Heart left ventricle (tissue), 16 donors: ENCODE results near the gene CRYAB. TPM values are rescaled to one million over a fixed set of nuclear protein-coding genes. Genes with fewer than 3 reads are reported as not detected.

Experiments used
- ATAC-seq, 4 donors: fragments of 200-7000 bp; cut with Tn5 transposase; one replicate each; pipeline ENCODE4 v1.9.1; 2020 to 2022; ENCODE audit warnings: moderate library complexity in 4 of 4, mild to moderate bottlenecking in 3 of 4, moderate number of reproducible peaks in 1 of 4
- DNase-seq, 5 donors: peaks; one replicate each; pipeline ENCODE4 v3.0.0-alpha.2; 2020
- H3K27ac ChIP-seq, 12 donors: fragments of 200-600 bp; sonication (generic) in 4 of 12; one replicate each; pipeline versions ENCODE4 v1.5.0 to v1.8.0; 2016 to 2022; ENCODE audit warnings: mild to moderate bottlenecking in 2 of 12
- H3K27me3 ChIP-seq, 9 donors: fragments of 200-600 bp; sonication (generic) in 2 of 9; one replicate each; pipeline versions ENCODE4 v1.5.1 to v1.8.0; 2016 to 2022; ENCODE audit warnings: mild to moderate bottlenecking in 3 of 9
- H3K36me3 ChIP-seq, 9 donors: fragments of 200-600 bp; sonication (generic) in 2 of 9; one replicate each; pipeline versions ENCODE4 v1.5.0 to v1.8.0; 2018 to 2022; ENCODE audit warnings: mild to moderate bottlenecking in 2 of 9
- H3K4me1 ChIP-seq, 12 donors: fragments of 200-600 bp; sonication (generic) in 4 of 12; one replicate each; pipeline versions ENCODE4 v1.5.0 to v1.8.0; 2016 to 2022; ENCODE audit warnings: mild to moderate bottlenecking in 3 of 12
- H3K4me3 ChIP-seq, 12 donors: fragments of 200-600 bp; sonication (generic) in 4 of 12; one replicate each; pipeline versions ENCODE4 v1.5.0 to v1.8.0; 2017 to 2022; ENCODE audit warnings: mild to moderate bottlenecking in 9 of 12, moderate library complexity in 4 of 12
- H3K9me3 ChIP-seq, 12 donors: fragments of 200-600 bp; sonication (generic) in 4 of 12; one replicate each; pipeline versions ENCODE4 v1.5.0 to v1.8.0; 2016 to 2022; ENCODE audit warnings: mild to moderate bottlenecking in 1 of 12
- CTCF ChIP-seq, 12 donors: fragments of 200-600 bp; sonication (generic) in 4 of 12; IDR thresholded peaks; one replicate each; pipeline versions ENCODE4 v1.5.0 to v1.8.0; 2018 to 2022; ENCODE audit warnings: antibody characterized with exemption in 12 of 12, mild to moderate bottlenecking in 5 of 12
- POLR2A ChIP-seq, 2 donors: fragments of 450-650 bp; IDR thresholded peaks; one replicate each; pipeline ENCODE4 v1.6.1; 2017; ENCODE audit warnings: antibody characterized with exemption in 2 of 2, mild to moderate bottlenecking in 2 of 2, moderate library complexity in 2 of 2
- WGBS, 4 donors: extraction: QIAGEN DNeasy Blood & Tissue Kit in 2 of 4; methylation state at CpG; one replicate each; pipeline versions ENCODE4 v1.1.5 to v1.1.7; 2013 to 2018; 5-methylcytosine and 5-hydroxymethylcytosine counted together
- intact Hi-C, 10 donors: fragments of 100-400 bp; cut with DNase I; formaldehyde crosslinking; loops; one replicate each; pipeline versions ENCODE4 v1.11.1 to v1.14.2; 2022
- polyA plus RNA-seq, 2 donors: library from polyadenylated mRNA; stranded (reverse); fragments of 200-250 nt; gene quantifications; one replicate each; pipeline ENCODE4 v1.2.3, GENCODE V29; 2013
- total RNA-seq, 9 donors: library from RNA; depleted of rRNA in 2 of 9; stranded (reverse); fragments of >200 nt in 2 of 9; fragmentation: NEBNext Ultra II Directional in 3 of 9; extraction: Animal tissue kit (Norgen Biotek cat#: 25700) in 3 of 9; gene quantifications; one replicate each; pipeline versions ENCODE4 v1.1.0 to v1.2.4, GENCODE V29; 2016 to 2023
- donor health status: ischemic (EF 13 %, LVEDD 7.1; RV severe dilation, severe dysfunction).
- donor health status: healthy with polysubstance abuse.
- donor health status: DM: no; HTN: yes; CAD: no.
- donor health status: DM: no; HTN: no; CAD: no.
- donor health status: ischemic (EF 25% LVEDD 6.9; RV normal size, moderate dysfunction).
- donor health status: ischemic (EF 25% LVEDD 5.7; RV mildly dilated, moderate dysfunction).
- donor health status: healthy.
- donor health status: DM: yes; HTN: yes; CAD: no.
- donor health status: ischemic (EF 35%, LVEDD 5.7; RV mildly dilated, moderate dysfunction).
- donor health status: nonischemic (EF 11% LVEDD 7.7; RV severe dilation, severe dysfunction).
- donor health status: DM: yes; HTN: yes; CAD: no.
- donor health status: PGD.
- donor health status: ischemic (EF 29% LVEDD 5.4; RV normal size, mild dysfunction).
- donor health status: nonischemic (EF 23%, LVEDD 6.1; RV moderate dilation, normal function).

Gene CRYAB
- total and polyA plus RNA-seq, 11 donors = 4,504 to 20,720 (median 8,477) TPM

DNA sequence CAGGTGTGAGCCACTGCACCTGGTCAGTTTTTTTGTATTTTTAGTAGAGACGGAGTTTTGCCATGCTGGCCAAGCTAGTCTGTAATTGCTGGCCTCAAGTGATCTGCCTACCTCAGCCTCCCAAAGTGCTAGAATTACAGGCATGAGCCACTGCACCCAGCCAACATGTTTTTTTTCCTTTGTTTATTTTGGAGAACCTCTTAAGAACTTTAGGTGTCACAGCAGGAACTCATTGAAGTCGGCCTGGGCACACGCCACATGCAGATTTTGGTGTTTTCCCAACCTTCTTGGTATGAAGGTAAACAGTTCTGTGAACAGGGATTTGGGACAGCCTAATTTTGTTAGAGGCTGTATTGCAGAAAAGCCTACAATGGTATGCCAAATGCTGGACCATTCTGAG, 34.9 kb upstream of the CRYAB start:
- H3K4me1 ChIP-seq = peaks cover 0 to 42% (median 12%) of the 10 kb centered on the region in 12 donors
- no peak overlapping the region for H3K4me3 ChIP-seq
- WGBS, 4 donors = 41 to 63% (median 57%) methylated on average over 3 of the region's 3 CpGs
- ATAC-seq (no peak), DNase-seq (no peak)
- H3K27ac ChIP-seq = no peak overlapping the region
- no peaks in the 10 kb centered on the region for H3K9me3 ChIP-seq
- intact Hi-C loops = no loop called here
- H3K36me3 ChIP-seq = no peaks in the 10 kb centered on the region
- TF ChIP-seq POLR2A (IDR thresholded peaks at IDR 0.05) (no peak), CTCF (IDR thresholded peaks at IDR 0.05) (no peak)
- H3K27me3 ChIP-seq = no peaks in the 10 kb centered on the region

- TF ChIP-seq CTCF (IDR thresholded peaks at IDR 0.05) (no peak), POLR2A (IDR thresholded peaks at IDR 0.05) (no peak)
- H3K9me3 ChIP-seq = no peaks in the 10 kb centered on the region
- no peak for ATAC-seq
- H3K4me3 ChIP-seq = no peak overlapping the region
- H3K27me3 ChIP-seq = no peaks in the 10 kb centered on the region
- intact Hi-C loops = no loop called here
- H3K36me3 ChIP-seq = no peaks in the 10 kb centered on the region
- DNase-seq = no peak
- peak overlapping the region in 3 of 12 donors; percentile 11 to 52 (median 16) for H3K27ac ChIP-seq
- peaks cover 0 to 42% (median 12%) of the 10 kb centered on the region in 12 donors for H3K4me1 ChIP-seq
- 44 to 46% (median 45%) methylated on average over 1 of the region's 1 CpG for WGBS, 4 donors
Measured at GRCh38 chr11:111945198-111945597, 33.6 kb upstream of the CRYAB start.

GRCh38 chr11:111944651-111945051, 33.1 kb upstream of the CRYAB start:
- Histone ChIP-seq H3K36me3 (no peaks in the 10 kb centered on the region), H3K4me3 (no peak overlapping the region), H3K4me1 (peaks cover 0 to 41% (median 12%) of the 10 kb centered on the region in 12 donors), H3K27ac (peak overlapping the region in 5 of 12 donors; percentile 11 to 52 (median 16)), H3K27me3 (no peaks in the 10 kb centered on the region), H3K9me3 (no peaks in the 10 kb centered on the region)
- DNase-seq (no peak), ATAC-seq (peak in 3 of 4 donors; percentile 6 to 28 (median 16))
- WGBS, 4 donors = 57 to 65% (median 63%) methylated on average over 5 of the region's 5 CpGs
- TF ChIP-seq POLR2A (IDR thresholded peaks at IDR 0.05) = no peak
- no peak for TF ChIP-seq CTCF (IDR thresholded peaks at IDR 0.05)
- intact Hi-C loops = loop anchor here in 1 of 10 donors (5.0 kb wide), 1 partner anchor 33 kb away; no protein-coding TSS in a partner anchor

DNA sequence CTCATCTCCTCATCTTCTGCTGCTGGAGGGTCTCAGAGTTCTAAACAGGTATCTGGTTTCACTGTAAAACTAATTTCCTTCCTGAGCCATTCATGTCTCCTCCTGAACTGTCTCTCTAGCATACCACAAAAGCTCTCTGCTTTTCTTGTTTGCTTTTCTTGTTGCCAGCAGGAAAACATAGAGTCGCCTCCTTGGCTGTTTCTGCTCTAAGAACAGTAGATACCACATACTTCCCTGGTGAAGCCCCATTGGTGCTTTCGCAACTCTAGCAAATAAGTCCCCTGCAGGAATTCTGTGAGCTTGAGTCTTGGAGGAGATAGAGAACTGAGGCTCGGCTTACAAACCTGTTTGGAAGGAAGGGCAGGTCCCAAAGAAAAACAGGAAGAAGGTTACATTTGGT, 32.6 kb upstream of the CRYAB start:
- Histone ChIP-seq H3K4me3 (no peak overlapping the region), H3K27ac (peak overlapping the region in 3 of 12 donors; percentile 14 to 30 (median 16)), H3K27me3 (no peaks in the 10 kb centered on the region), H3K9me3 (no peaks in the 10 kb centered on the region), H3K36me3 (no peaks in the 10 kb centered on the region), H3K4me1 (peaks cover 0 to 42% (median 9%) of the 10 kb centered on the region in 12 donors)
- TF ChIP-seq CTCF (IDR thresholded peaks at IDR 0.05) (no peak), POLR2A (IDR thresholded peaks at IDR 0.05) (no peak)
- ATAC-seq (no peak), DNase-seq (no peak)
- intact Hi-C loops = loop anchor here in 1 of 10 donors (5.0 kb wide), 1 partner anchor 33 kb away; no protein-coding TSS in a partner anchor
- 56 to 63% (median 61%) methylated on average over 3 of the region's 3 CpGs for WGBS, 4 donors
